Sigmoid colon (tissue), 7 donors: ENCODE data around the gene BRPF1. TPM values are rescaled to one million over a fixed set of nuclear protein-coding genes. Genes with fewer than 3 reads are reported as not detected.

Experiments
- DNase-seq: peaks from one replicate; pipeline ENCODE4 v3.0.0-alpha.2; 2019
- H3K27ac ChIP-seq, 4 donors: fragments of 200-600 bp; sonication (generic); one replicate each; pipeline ENCODE4 v1.5.1; 2016 to 2019; ENCODE audit warnings: mild to moderate bottlenecking in 1 of 4
- H3K27me3 ChIP-seq, 3 donors: fragments of 200-600 bp; sonication (generic); one replicate each; pipeline ENCODE4 v1.5.1; 2019; ENCODE audit warnings: mild to moderate bottlenecking in 1 of 3
- H3K36me3 ChIP-seq, 4 donors: fragments of 200-600 bp; sonication (generic); one replicate each; pipeline ENCODE4 v1.5.1; 2016 to 2019
- H3K4me1 ChIP-seq, 4 donors: fragments of 200-600 bp; sonication (generic); one replicate each; pipeline ENCODE4 v1.5.1; 2017 to 2019
- H3K4me3 ChIP-seq, 4 donors: fragments of 200-600 bp; sonication (generic); one replicate each; pipeline ENCODE4 v1.5.1; 2017 to 2019; ENCODE audit warnings: mild to moderate bottlenecking in 2 of 4, moderate library complexity in 1 of 4
- H3K9me3 ChIP-seq, 4 donors: fragments of 200-600 bp in 3 of 4; sonication (generic) in 3 of 4; one replicate each; pipeline versions ENCODE4 v1.5.1 to v1.6.1; 2013 to 2019
- CTCF ChIP-seq, 4 experiments: fragments of 450-650 bp in 3 of 4; fragments of 200-600 bp in 1 of 4; IDR thresholded peaks; one replicate each; pipeline ENCODE4 v1.5.1; 2016 to 2019; ENCODE audit warnings: antibody characterized with exemption in 4 of 4, mild to moderate bottlenecking in 3 of 4, moderate library complexity in 2 of 4
- EP300 ChIP-seq, 4 donors: sonication (generic); formaldehyde crosslinking; IDR thresholded peaks; one replicate each; pipeline ENCODE4 v1.6.1; 2017; ENCODE audit warnings: antibody characterized with exemption in 4 of 4
- POLR2A ChIP-seq, 2 donors: fragments of 450-650 bp; IDR thresholded peaks; one replicate each; pipeline ENCODE4 v1.6.1; 2016; ENCODE audit warnings: antibody characterized with exemption in 2 of 2, mild to moderate bottlenecking in 2 of 2, moderate library complexity in 2 of 2
- POLR2AphosphoS5 ChIP-seq, 4 donors: sonication (generic); formaldehyde crosslinking; IDR thresholded peaks; one replicate each; pipeline ENCODE4 v1.6.1; 2017; ENCODE audit warnings: antibody characterized with exemption in 4 of 4
- WGBS, 2 donors: extraction: QIAGEN DNeasy Blood & Tissue Kit; methylation state at CpG; one replicate each; pipeline ENCODE4 v1.1.7; 2013; 5-methylcytosine and 5-hydroxymethylcytosine counted together
- intact Hi-C: fragments of 100-400 bp; cut with DNase I; formaldehyde crosslinking; loops from one replicate; pipeline ENCODE4 v1.15.1; 2023
- polyA plus RNA-seq, 3 donors: library from polyadenylated mRNA; stranded (reverse); fragments of 200-250 nt; gene quantifications; one replicate each; pipeline ENCODE4 v1.2.3, GENCODE V29; 2013
- total RNA-seq, 4 donors: library from RNA; depleted of rRNA; stranded (reverse); fragments of >200 nt; gene quantifications; one replicate each; pipeline ENCODE4 v1.1.0, GENCODE V29; 2016
- donor health status: healthy with polysubstance abuse.
- donor health status: Bipolar disorder and iron deficiency.
- donor health status: healthy.

The BRPF1 gene
- total and polyA plus RNA-seq, 7 donors, result 3.5 to 18.6 (median 12.6) TPM

GRCh38 chr3:9727041-9727595 is 4.4 kb upstream of the BRPF1 start:
- WGBS, 2 donors, result 10 to 11% methylated on average over 11 of the region's 11 CpGs

GRCh38 chr3:9727743-9728142 is 3.8 kb upstream of the BRPF1 start:
- TF ChIP-seq EP300 (IDR thresholded peaks at IDR 0.05), result no peak
- no peak for TF ChIP-seq POLR2AphosphoS5 (IDR thresholded peaks at IDR 0.05)
- no peak for TF ChIP-seq CTCF (IDR thresholded peaks at IDR 0.05)
- no peak for TF ChIP-seq POLR2A (IDR thresholded peaks at IDR 0.05)
- DNase-seq, result no peak
- H3K4me3 ChIP-seq, result no peak overlapping the region
- H3K9me3 ChIP-seq, result no peaks in the 10 kb centered on the region
- H3K4me1 ChIP-seq, result peaks cover 0 to 18% (median 15%) of the 10 kb centered on the region in 4 donors
- H3K27me3 ChIP-seq, result no peaks in the 10 kb centered on the region
- intact Hi-C loops, result no loop called here
- H3K36me3 ChIP-seq, result no peaks in the 10 kb centered on the region
- no peak overlapping the region for H3K27ac ChIP-seq
- 90% methylated on average over 2 of the region's 2 CpGs for WGBS, 2 donors

More at GRCh38 chr3:9727041-9727595, 4.4 kb upstream of the BRPF1 start:
- H3K36me3 ChIP-seq, result no peaks in the 10 kb centered on the region
- no peak for TF ChIP-seq POLR2A (IDR thresholded peaks at IDR 0.05)
- no peak for TF ChIP-seq POLR2AphosphoS5 (IDR thresholded peaks at IDR 0.05)
- TF ChIP-seq EP300 (IDR thresholded peaks at IDR 0.05), result no peak
- TF ChIP-seq CTCF (IDR thresholded peaks at IDR 0.05), result no peak
- intact Hi-C loops, result no loop called here
- no peak overlapping the region for H3K27ac ChIP-seq
- peaks cover 0 to 11% (median 9%) of the 10 kb centered on the region in 4 donors for H3K4me1 ChIP-seq
- DNase-seq, result no peak
- no peaks in the 10 kb centered on the region for H3K9me3 ChIP-seq
- no peaks in the 10 kb centered on the region for H3K27me3 ChIP-seq
- no peak overlapping the region for H3K4me3 ChIP-seq

GRCh38 chr3:9729419-9729818 is 2.1 kb upstream of the BRPF1 start:
- H3K27me3 ChIP-seq, result no peaks in the 10 kb centered on the region
- intact Hi-C loops, result no loop called here
- H3K36me3 ChIP-seq, result peaks cover 0 to 6% (median 1%) of the 10 kb centered on the region in 4 donors
- H3K4me3 ChIP-seq, result no peak overlapping the region
- H3K9me3 ChIP-seq, result no peaks in the 10 kb centered on the region
- H3K4me1 ChIP-seq, result peaks cover 0 to 32% (median 29%) of the 10 kb centered on the region in 4 donors
- H3K27ac ChIP-seq, result no peak overlapping the region
- no peak for DNase-seq
- TF ChIP-seq CTCF (IDR thresholded peaks at IDR 0.05), result no peak
- WGBS, 2 donors, result 88 to 92% methylated on average over 10 of the region's 10 CpGs

GRCh38 chr3:9730657-9731205 is 804 bp upstream of the BRPF1 start:
- Histone ChIP-seq H3K36me3 (peaks cover 0 to 19% (median 5%) of the 10 kb centered on the region in 4 donors), H3K4me1 (peaks cover 0 to 32% (median 29%) of the 10 kb centered on the region in 4 donors), H3K4me3 (peak overlapping the region; percentile 95 to 100 (median 98)), H3K9me3 (no peaks in the 10 kb centered on the region), H3K27ac (peak overlapping the region; percentile 87 to 98 (median 94)), H3K27me3 (no peaks in the 10 kb centered on the region)
- peak in 1 of 4 donors; percentile 5 for TF ChIP-seq POLR2AphosphoS5 (IDR thresholded peaks at IDR 0.05)
- no peak for TF ChIP-seq POLR2A (IDR thresholded peaks at IDR 0.05)
- no peak for TF ChIP-seq CTCF (IDR thresholded peaks at IDR 0.05)
- no peak for DNase-seq
- intact Hi-C loops, result loop anchor here (1.0 to 5.0 kb wide), 5 partner anchors 19 to 297 kb away; partner anchors contain the start of genes ARPC4, CRELD1, FANCD2 and MTMR14
- 1 to 2% methylated on average over 17 of the region's 17 CpGs for WGBS, 2 donors
